Measurements from ENCODE around the gene ARHGEF9. TPM values are rescaled to one million over a fixed set of nuclear protein-coding genes. Genes with fewer than 3 reads are reported as not detected.
A peak's percentile ranks its signal among the peaks of the same experiment; 100 is the strongest.

ARHGEF9 gene
- total and polyA plus RNA-seq, 11 donors = 13.0 to 57.7 (median 40.2) TPM

GRCh38 chrX:63664083-63664482 lies 120.9 kb downstream of the ARHGEF9 start:
- 33 to 55% (median 37%) methylated on average over 1 of the region's 1 CpG for WGBS, 4 donors
- Histone ChIP-seq H3K4me1 (peaks cover 0 to 3% (median 0%) of the 10 kb centered on the region in 12 donors), H3K27ac (no peak overlapping the region), H3K9me3 (peaks cover 0 to 12% (median 0%) of the 10 kb centered on the region in 12 donors), H3K27me3 (peaks cover 0 to 4% (median 0%) of the 10 kb centered on the region in 9 donors), H3K36me3 (peaks cover 0 to 32% (median 5%) of the 10 kb centered on the region in 9 donors), H3K4me3 (no peak overlapping the region)
- TF ChIP-seq POLR2A (IDR thresholded peaks at IDR 0.05) (no peak), CTCF (IDR thresholded peaks at IDR 0.05) (no peak)
- ATAC-seq (peak in 1 of 4 donors; percentile 24), DNase-seq (no peak)
- intact Hi-C loops (cut with DNase I) = no loop called here

DNA sequence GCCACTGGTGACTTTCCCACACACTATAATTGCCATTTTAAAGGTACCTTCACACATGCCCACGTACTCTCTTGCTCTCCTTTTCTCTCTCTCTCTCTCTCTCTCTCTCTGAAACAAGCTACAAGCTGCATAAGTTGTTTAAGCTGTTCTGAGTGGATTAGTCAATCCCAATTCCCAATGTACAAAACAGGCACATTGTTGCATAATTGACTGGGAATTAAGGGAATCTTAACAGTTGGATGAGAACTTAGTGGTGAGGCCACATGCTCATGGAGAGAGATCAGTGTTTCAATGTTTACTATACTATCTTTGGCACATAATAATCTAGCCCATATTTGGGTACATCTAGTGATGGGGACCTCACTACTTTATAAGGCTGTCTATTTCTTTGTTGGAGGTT lies 123.3 kb downstream of the ARHGEF9 start:
- DNase-seq = no peak
- Histone ChIP-seq H3K27me3 (peaks cover 0 to 8% (median 0%) of the 10 kb centered on the region in 9 donors), H3K9me3 (peaks cover 0 to 2% (median 0%) of the 10 kb centered on the region in 12 donors), H3K4me3 (no peak overlapping the region), H3K4me1 (peaks cover 0 to 20% (median 6%) of the 10 kb centered on the region in 12 donors), H3K36me3 (peaks cover 0 to 29% (median 5%) of the 10 kb centered on the region in 9 donors), H3K27ac (no peak overlapping the region)
- intact Hi-C loops (cut with DNase I) = no loop called here
- peak in 1 of 4 donors; percentile 25 for ATAC-seq
- TF ChIP-seq POLR2A (IDR thresholded peaks at IDR 0.05) (no peak), CTCF (IDR thresholded peaks at IDR 0.05) (no peak)
- 15 to 53% (median 35%) methylated on average over 1 of the region's 1 CpG for WGBS, 4 donors

DNA sequence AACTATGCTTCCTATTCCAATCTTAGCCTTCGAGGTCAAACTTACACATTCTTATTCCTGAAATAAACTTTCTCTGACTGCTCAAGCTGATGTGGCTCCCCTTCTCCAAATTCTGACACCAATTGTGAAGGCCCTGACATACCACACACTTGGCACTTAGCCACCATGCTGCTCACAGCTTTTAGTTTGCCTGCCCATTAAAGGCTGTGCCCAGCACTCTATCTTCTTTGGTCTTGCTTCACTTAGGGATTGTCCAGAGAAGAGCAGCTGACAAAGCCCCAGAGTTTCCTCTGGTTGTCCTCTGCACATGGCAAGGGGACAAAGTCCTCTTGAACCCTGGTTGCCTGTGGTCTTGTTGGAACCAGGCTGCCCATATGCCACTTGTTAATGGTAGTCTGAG lies 126.1 kb downstream of the ARHGEF9 start:
- no peak for TF ChIP-seq POLR2A (IDR thresholded peaks at IDR 0.05)
- no peak for TF ChIP-seq CTCF (IDR thresholded peaks at IDR 0.05)
- peak in 3 of 4 donors; percentile 25 to 71 (median 27) for ATAC-seq
- H3K9me3 ChIP-seq = no peaks in the 10 kb centered on the region

DNA sequence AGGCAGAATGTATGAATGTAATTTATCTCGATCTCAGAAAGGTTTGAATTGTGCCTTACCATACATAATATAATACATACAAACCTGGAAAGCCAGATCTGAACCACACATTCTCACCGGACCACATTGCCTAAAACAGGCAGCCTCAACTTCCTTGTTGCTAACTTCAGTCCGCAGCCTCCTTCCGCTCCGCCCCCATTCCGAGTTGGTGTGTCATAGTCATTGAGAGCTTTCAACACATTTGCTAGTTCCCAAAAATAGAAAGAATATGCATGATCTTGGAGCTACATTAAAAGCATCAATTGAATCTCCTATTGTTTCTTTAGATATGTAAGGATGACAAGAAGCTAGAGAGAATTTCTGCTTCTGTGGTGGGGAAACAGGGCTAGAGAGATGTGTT lies 127.2 kb downstream of the ARHGEF9 start:
- peak; percentile 69 to 88 (median 78) for ATAC-seq
- 44 to 66% (median 51%) methylated on average over 6 of the region's 6 CpGs for WGBS, 4 donors

More for the DNA sequence above, 126.1 kb downstream of the ARHGEF9 start:
- Histone ChIP-seq H3K27ac (peak overlapping the region in 9 of 12 donors; percentile 14 to 81 (median 62)), H3K4me1 (peaks cover 0 to 20% (median 6%) of the 10 kb centered on the region in 12 donors), H3K36me3 (peaks cover 0 to 24% (median 0%) of the 10 kb centered on the region in 9 donors), H3K4me3 (no peak overlapping the region), H3K27me3 (peaks cover 0 to 8% (median 0%) of the 10 kb centered on the region in 9 donors)
- intact Hi-C loops (cut with DNase I) = loop anchor here in 1 of 10 donors (5.0 to 10.0 kb wide), 2 partner anchors 94 to 192 kb away; no protein-coding TSS in a partner anchor
- 27 to 50% (median 44%) methylated on average over 1 of the region's 1 CpG for WGBS, 4 donors
- peak in 2 of 5 donors; percentile 10 to 15 for DNase-seq

More for the DNA sequence above, 127.2 kb downstream of the ARHGEF9 start:
- no peak for TF ChIP-seq CTCF (IDR thresholded peaks at IDR 0.05)
- peak overlapping the region in 9 of 12 donors; percentile 14 to 81 (median 62) for H3K27ac ChIP-seq
- no peak overlapping the region for H3K4me3 ChIP-seq
- intact Hi-C loops (cut with DNase I) = loop anchor here in 1 of 10 donors (5.0 to 10.0 kb wide), 2 partner anchors 93 to 191 kb away; no protein-coding TSS in a partner anchor
- H3K9me3 ChIP-seq = no peaks in the 10 kb centered on the region
- DNase-seq = peak; percentile 47 to 77 (median 60)
- H3K36me3 ChIP-seq = peaks cover 0 to 17% (median 0%) of the 10 kb centered on the region in 9 donors
- peaks cover 0 to 8% (median 0%) of the 10 kb centered on the region in 9 donors for H3K27me3 ChIP-seq
- peaks cover 0 to 20% (median 6%) of the 10 kb centered on the region in 12 donors for H3K4me1 ChIP-seq
